HepG2 (cell line): ENCODE results near the gene PEMT. TPM values are rescaled to one million over a fixed set of nuclear protein-coding genes. Genes with fewer than 3 reads are reported as not detected.

ENCODE experiments used
- CCDC6 ChIP-seq: sonication (generic); formaldehyde crosslinking; IDR thresholded peaks from 2 replicates; pipeline ENCODE4 v1.8.1; 2022; ENCODE audit warnings: mild to moderate bottlenecking, missing genetic modification reagents, moderate library complexity
- GRHL1 ChIP-seq: sonication (generic); formaldehyde crosslinking; conservative IDR thresholded peaks from 2 replicates; pipeline ENCODE4 v1.8.0; 2022; ENCODE audit warnings: missing genetic modification reagents
- ISX ChIP-seq: sonication (generic); formaldehyde crosslinking; conservative IDR thresholded peaks from 2 replicates; pipeline ENCODE4 v1.5.0; 2020; ENCODE audit warnings: missing genetic modification reagents
- KIAA2018 ChIP-seq: sonication (generic); formaldehyde crosslinking; IDR thresholded peaks from 2 replicates; pipeline ENCODE4 v1.5.0; 2020; ENCODE audit warnings: mild to moderate bottlenecking, missing genetic modification reagents, borderline replicate concordance
- MEIS1 ChIP-seq: sonication (generic); formaldehyde crosslinking; IDR thresholded peaks from 2 replicates; pipeline ENCODE4 v1.9.0; 2021; ENCODE audit warnings: mild to moderate bottlenecking, missing genetic modification reagents, moderate library complexity, borderline replicate concordance
- PAXIP1 ChIP-seq: sonication (generic); formaldehyde crosslinking; conservative IDR thresholded peaks from 2 replicates; pipeline ENCODE4 v1.4.0; 2020; ENCODE audit warnings: mild to moderate bottlenecking, missing genetic modification reagents, moderate library complexity
- PRPF4 ChIP-seq: fragments of 200-400 bp; formaldehyde crosslinking; IDR thresholded peaks from 2 replicates; pipeline ENCODE4 v1.6.1; 2016; ENCODE audit warnings: low read length, low read depth; ENCODE audit not compliant: poor library complexity, severe bottlenecking
- SETDB1 ChIP-seq: sonication (generic); formaldehyde crosslinking; IDR thresholded peaks from 2 replicates; pipeline ENCODE4 v1.5.1; 2020; ENCODE audit warnings: missing genetic modification reagents, mild to moderate bottlenecking, borderline replicate concordance
- SP5 ChIP-seq: IDR thresholded peaks from 2 replicates; pipeline ENCODE4 v1.6.1; 2016; ENCODE audit warnings: low read depth, borderline replicate concordance
- TFDP2 ChIP-seq: sonication (generic); formaldehyde crosslinking; IDR thresholded peaks from 2 replicates; pipeline ENCODE4 v1.4.0; 2020; ENCODE audit warnings: missing genetic modification reagents
- ZBTB42 ChIP-seq: sonication (generic); formaldehyde crosslinking; IDR thresholded peaks from 2 replicates; pipeline ENCODE4 v1.5.0; 2020; ENCODE audit warnings: mild to moderate bottlenecking, missing genetic modification reagents
- ZNF337 ChIP-seq: sonication (generic); formaldehyde crosslinking; IDR thresholded peaks from 2 replicates; pipeline ENCODE4 v1.5.1; 2020; ENCODE audit warnings: missing genetic modification reagents, low read depth, mild to moderate bottlenecking, borderline replicate concordance
- ZNF615 ChIP-seq: sonication (generic); formaldehyde crosslinking; IDR thresholded peaks from 2 replicates; pipeline ENCODE4 v1.5.0; 2020; ENCODE audit warnings: mild to moderate bottlenecking, missing genetic modification reagents, borderline replicate concordance
- ZNF83 ChIP-seq: sonication (generic); formaldehyde crosslinking; IDR thresholded peaks from 2 replicates; pipeline ENCODE4 v1.4.0; 2020; ENCODE audit warnings: missing genetic modification reagents, mild to moderate bottlenecking, borderline replicate concordance
- polyA plus RNA-seq, 8 experiments: library from polyadenylated mRNA; depleted of rRNA in 3 of 8; stranded (reverse) in 7 of 8; unstranded in 1 of 8; fragments of >200 nt; fragmentation: Illumina TruSeq in 4 of 8; extraction: Trizol in 4 of 8; gene quantifications; 2 replicates each; pipeline versions ENCODE4 v1.2.1 to v1.2.3, GENCODE V29; 2011 to 2016; ENCODE audit warnings: low read depth in 4 of 8, missing spikeins in 1 of 8, mixed read lengths in 1 of 8; ENCODE audit not compliant: insufficient read depth in 1 of 8
- total RNA-seq, 5 experiments: library from RNA; depleted of rRNA; stranded (reverse); fragments of >200 nt; fragmentation: Illumina TruSeq; extraction: Trizol; gene quantifications; 2 replicates each; pipeline ENCODE4 v1.2.3, GENCODE V29; 2016; ENCODE audit warnings: low read depth in 1 of 5

Gene PEMT
- total and polyA plus RNA-seq, 2 of the 13 experiments (the other 11 are each of a cell fraction or from before 2014, with no cell fraction given), result 31.7 to 43.6 TPM

GRCh38 chr17:17533901-17534441, 57.5 kb downstream of the PEMT start (continued):
- TF ChIP-seq TFDP2 (no peak), CCDC6 (CRISPR knock-in tag) (no peak; the same call in none of the 2 replicates), ZNF615 (CRISPR knock-in tag) (no peak), ISX (CRISPR knock-in tag) (no peak), ZNF83 (no peak), PAXIP1 (CRISPR knock-in tag) (peak; percentile 94), SP5 (peak; percentile 88), GRHL1 (no peak), PRPF4 (no peak), SETDB1 (CRISPR knock-in tag) (no peak), ZBTB42 (no peak), MEIS1 (CRISPR knock-in tag) (peak; percentile 100), KIAA2018 (CRISPR knock-in tag) (no peak), ZNF337 (CRISPR knock-in tag) (no peak)
